A549 (cell line): ENCODE data around the gene LRRC4C. TPM values are rescaled to one million over a fixed set of nuclear protein-coding genes. Genes with fewer than 3 reads are reported as not detected.

ENCODE experiments used
- ATAC-seq, 2 experiments: fragments of 200-7000 bp in 1 of 2; fragments of >200 bp in 1 of 2; cut with Nextera tagmentation in 1 of 2; cut with Tn5 transposase in 1 of 2; 3 replicates each; pipeline versions ENCODE4 v1.8.0 to v1.9.1; 2018 to 2020; ENCODE audit warnings: mild to moderate bottlenecking in 1 of 2, moderate library complexity in 1 of 2
- CTCF ChIA-PET: fragments of 300-600 bp; sonication (Branson Sonifier 250); formaldehyde crosslinking; extraction: SDS; loops from one replicate; lab custom pipeline; 2021; ENCODE audit warnings: antibody characterized with exemption, inconsistent platforms; lab: Yijun Ruan, JAX
- POLR2A ChIA-PET: fragments of 350-600 bp; formaldehyde crosslinking; extraction: SDS; loops from one replicate; lab custom pipeline; 2021; ENCODE audit warnings: antibody characterized with exemption, inconsistent platforms; lab: Yijun Ruan, JAX
- DNase-seq, 2 experiments: peaks; one replicate each; pipeline versions ENCODE4 v3.0.0 to v3.0.0-alpha.2; 2011 to 2016; ENCODE audit warnings: low read depth in 1 of 2, low spot score in 1 of 2
- FAIRE-seq: peaks from 2 replicates; lab custom pipeline; 2011; peaks lifted over from hg19 to GRCh38; lab: Jason Lieb, UNC
- H3K27ac ChIP-seq, 2 experiments: fragments of >200 bp; sonication (Bioruptor Twin); formaldehyde crosslinking; 3 replicates each; pipeline ENCODE4 v1.5.1; 2016 to 2017
- H3K4me1 ChIP-seq: fragments of >200 bp; sonication (Bioruptor Twin); formaldehyde crosslinking; 3 replicates; pipeline ENCODE4 v1.6.1; 2016
- H3K4me2 ChIP-seq: fragments of >200 bp; sonication (Bioruptor Twin); formaldehyde crosslinking; 3 replicates; pipeline ENCODE4 v1.6.1; 2016
- H3K4me3 ChIP-seq: fragments of >200 bp; sonication (Bioruptor Twin); formaldehyde crosslinking; 3 replicates; pipeline ENCODE4 v1.5.1; 2016
- H3K9me3 ChIP-seq: fragments of >200 bp; sonication (Bioruptor Twin); formaldehyde crosslinking; 3 replicates; pipeline ENCODE4 v1.6.1; 2016
- CHD2 ChIP-seq: fragments of 150-350 bp; IDR thresholded peaks from 2 replicates; pipeline ENCODE4 v1.6.1; 2014; ENCODE audit warnings: low read length; ENCODE audit not compliant: partially characterized antibody
- CTCF ChIP-seq: fragments of >200 bp; sonication (Bioruptor Twin); formaldehyde crosslinking; IDR thresholded peaks from 3 replicates; pipeline ENCODE4 v1.5.1; 2016
- EHMT2 ChIP-seq: fragments of 200-600 bp; sonication (generic); IDR thresholded peaks from 2 replicates; pipeline ENCODE4 v1.6.1; 2016; ENCODE audit warnings: antibody characterized with exemption, low read depth, mild to moderate bottlenecking, moderate library complexity
- EP300 ChIP-seq, 2 experiments: fragments of >200 bp; sonication (Bioruptor Twin); formaldehyde crosslinking; IDR thresholded peaks; 2 replicates in 1 of 2; 3 replicates in 1 of 2; pipeline ENCODE4 v1.6.1; 2016 to 2017
- ESRRA ChIP-seq: fragments of 150-350 bp; IDR thresholded peaks from 2 replicates; pipeline ENCODE4 v1.6.1; 2014; ENCODE audit warnings: mild to moderate bottlenecking, low read length, borderline replicate concordance
- HEYL ChIP-seq: fragments of 250-450 bp; sonication (Bioruptor Pico); IDR thresholded peaks from 2 replicates; pipeline ENCODE4 v1.8.0; 2021; ENCODE audit warnings: mild to moderate bottlenecking, moderate library complexity
- HOXA7 ChIP-seq: fragments of 250-450 bp; sonication (Bioruptor Pico); IDR thresholded peaks from 2 replicates; pipeline ENCODE4 v1.5.0; 2020; ENCODE audit warnings: mild to moderate bottlenecking, moderate library complexity
- JUN ChIP-seq, 2 experiments: fragments of >200 bp; sonication (Bioruptor Twin); formaldehyde crosslinking; IDR thresholded peaks; 2 replicates in 1 of 2; 3 replicates in 1 of 2; pipeline ENCODE4 v1.6.1; 2016 to 2017
- MAFK ChIP-seq: fragments of 450-650 bp; IDR thresholded peaks from 2 replicates; pipeline ENCODE4 v1.6.1; 2014; ENCODE audit not compliant: partially characterized antibody
- MAZ ChIP-seq: fragments of 150-350 bp; IDR thresholded peaks from 2 replicates; pipeline ENCODE4 v1.6.1; 2014; ENCODE audit warnings: antibody characterized with exemption, low read depth, low read length, borderline replicate concordance
- NPAS2 ChIP-seq: fragments of 250-450 bp; sonication (Bioruptor Pico); IDR thresholded peaks from 2 replicates; pipeline ENCODE4 v1.8.0; 2022; ENCODE audit warnings: mild to moderate bottlenecking, moderate library complexity, borderline replicate concordance
- NR3C1 ChIP-seq: fragments of >200 bp; sonication (Bioruptor Twin); formaldehyde crosslinking; IDR thresholded peaks from 3 replicates; pipeline ENCODE4 v1.6.1; 2017
- RAD21 ChIP-seq, 2 experiments: fragments of >200 bp in 1 of 2; sonication (Bioruptor Twin) in 1 of 2; formaldehyde crosslinking in 1 of 2; IDR thresholded peaks in 1 of 2; conservative IDR thresholded peaks in 1 of 2; 2 replicates in 1 of 2; 3 replicates in 1 of 2; pipeline ENCODE4 v1.6.1; 2012 to 2018; ENCODE audit warnings: inconsistent platforms in 1 of 2
- RFX5 ChIP-seq: fragments of 450-650 bp; IDR thresholded peaks from 2 replicates; pipeline ENCODE4 v1.7.1; 2014; ENCODE audit warnings: antibody characterized with exemption, mild to moderate bottlenecking, moderate library complexity
- SREBF2 ChIP-seq: fragments of 450-650 bp; IDR thresholded peaks from 2 replicates; pipeline ENCODE4 v1.6.1; 2014; ENCODE audit warnings: mild to moderate bottlenecking, moderate library complexity
- TP53 ChIP-seq: fragments of 250-450 bp; sonication (Bioruptor Pico); IDR thresholded peaks from 2 replicates; pipeline ENCODE4 v1.5.0; 2021; ENCODE audit warnings: mild to moderate bottlenecking, moderate library complexity
- ZC3H11A ChIP-seq: fragments of 450-650 bp; IDR thresholded peaks from 2 replicates; pipeline ENCODE4 v1.6.1; 2014; ENCODE audit warnings: antibody characterized with exemption, mild to moderate bottlenecking
- WGBS: methylation state at CpG from one replicate; pipeline ENCODE4 v1.1.6; 2017; ENCODE audit errors: missing lambda C conversion rate; 5-methylcytosine and 5-hydroxymethylcytosine counted together
- polyA plus RNA-seq, 4 experiments: library from polyadenylated mRNA; depleted of rRNA in 3 of 4; stranded (reverse); fragments of >200 nt; fragmentation: RNase III in 1 of 4; extraction: RNeasy Plus Mini Kit Qiagen cat#74134 plus additional on column Dnase treatment in 1 of 4; gene quantifications; 2 replicates in 3 of 4; 3 replicates in 1 of 4; pipeline ENCODE4 v1.2.3, GENCODE V29; 2011 to 2017
- TF ChIP-seq, protein P1 (sequence below): IDR thresholded peaks from 2 replicates; pipeline ENCODE4 v1.6.1; 2012
- TF ChIP-seq, protein P2 (sequence below): fragments of 450-650 bp; IDR thresholded peaks from 2 replicates; pipeline ENCODE4 v1.6.1; 2014; ENCODE audit warnings: antibody characterized with exemption
- TF ChIP-seq, protein P3 (sequence below): IDR thresholded peaks from 2 replicates; pipeline ENCODE4 v1.6.1; 2012; ENCODE audit warnings: low read depth, borderline replicate concordance
- TF ChIP-seq, protein P4 (sequence below): fragments of 150-350 bp; IDR thresholded peaks from 2 replicates; pipeline ENCODE4 v1.6.1; 2014; ENCODE audit warnings: low read depth, mild to moderate bottlenecking, low read length

The LRRC4C gene
- polyA plus RNA-seq, 2 of the 4 experiments (the other 2 are of a cell fraction) = not detected

DNA sequence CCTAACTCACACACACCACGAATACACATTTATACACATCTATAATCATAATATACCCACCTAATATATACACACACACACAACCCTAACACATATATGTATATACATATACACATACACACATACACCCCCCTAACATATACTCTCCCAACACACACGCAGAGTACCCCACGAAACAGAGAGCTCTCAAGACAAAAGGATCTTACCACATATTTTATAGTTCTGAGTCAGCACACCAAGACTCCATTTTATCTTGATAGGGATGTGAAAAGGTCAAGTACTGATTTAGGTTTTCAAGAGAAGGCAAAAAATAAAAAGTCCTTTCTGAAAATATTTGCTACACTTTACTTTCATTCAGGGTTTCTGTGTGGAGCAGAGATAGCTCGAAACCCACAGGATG lies 1207.2 kb downstream of the LRRC4C start:
- no peak for FAIRE-seq

DNA sequence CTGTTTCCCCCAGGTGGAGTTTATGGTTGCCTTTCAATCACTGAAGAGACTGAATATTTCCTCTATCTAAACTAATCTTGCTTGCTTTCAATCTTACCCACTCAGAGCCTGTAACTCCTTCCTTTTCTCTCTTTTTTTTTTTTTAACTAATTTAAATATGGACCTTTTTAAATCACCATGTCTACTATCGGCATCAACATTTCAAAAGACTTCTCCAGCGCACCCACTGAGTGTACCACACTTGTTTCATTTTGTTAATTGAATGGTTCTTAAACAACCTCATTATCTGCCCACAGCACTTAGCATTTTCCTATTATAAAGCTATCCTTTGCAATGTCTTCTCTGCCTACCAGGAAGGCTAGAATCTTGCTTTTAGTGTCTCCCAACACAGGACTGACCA lies 1212.5 kb downstream of the LRRC4C start:
- FAIRE-seq (no peak), DNase-seq (no peak), ATAC-seq (no peak)
- H3K27ac ChIP-seq = no peak overlapping the region
- H3K9me3 ChIP-seq = no peaks in the 10 kb centered on the region
- WGBS = 38% methylated on average over 2 of the region's 2 CpGs
- no peak for TF ChIP-seq SREBF2
- no peak for TF ChIP-seq NR3C1
- H3K4me2 ChIP-seq = no peak overlapping the region
- no peak overlapping the region for H3K4me3 ChIP-seq
- no peaks in the 10 kb centered on the region for H3K4me1 ChIP-seq
- ChIA-PET POLR2A (no interaction called here), CTCF (no interaction called here)

More for the DNA sequence above, 1207.2 kb downstream of the LRRC4C start:
- H3K4me3 ChIP-seq = no peak overlapping the region
- ChIA-PET CTCF (no interaction called here), POLR2A (no interaction called here)
- DNase-seq (no peak), ATAC-seq (no peak)
- no peak overlapping the region for H3K4me2 ChIP-seq
- 0% methylated on average over 4 of the region's 4 CpGs for WGBS
- H3K9me3 ChIP-seq = no peaks in the 10 kb centered on the region
- no peaks in the 10 kb centered on the region for H3K4me1 ChIP-seq
- no peak for TF ChIP-seq ZC3H11A
- TF ChIP-seq RAD21 (conservative IDR thresholded peaks at IDR 0.05 in 1 of 2, IDR thresholded peaks at IDR 0.05 in 1 of 2) = no peak
- TF ChIP-seq ESRRA = no peak
- no peak for TF ChIP-seq JUN (IDR thresholded peaks at IDR 0.05)
- H3K27ac ChIP-seq = no peak overlapping the region

DNA sequence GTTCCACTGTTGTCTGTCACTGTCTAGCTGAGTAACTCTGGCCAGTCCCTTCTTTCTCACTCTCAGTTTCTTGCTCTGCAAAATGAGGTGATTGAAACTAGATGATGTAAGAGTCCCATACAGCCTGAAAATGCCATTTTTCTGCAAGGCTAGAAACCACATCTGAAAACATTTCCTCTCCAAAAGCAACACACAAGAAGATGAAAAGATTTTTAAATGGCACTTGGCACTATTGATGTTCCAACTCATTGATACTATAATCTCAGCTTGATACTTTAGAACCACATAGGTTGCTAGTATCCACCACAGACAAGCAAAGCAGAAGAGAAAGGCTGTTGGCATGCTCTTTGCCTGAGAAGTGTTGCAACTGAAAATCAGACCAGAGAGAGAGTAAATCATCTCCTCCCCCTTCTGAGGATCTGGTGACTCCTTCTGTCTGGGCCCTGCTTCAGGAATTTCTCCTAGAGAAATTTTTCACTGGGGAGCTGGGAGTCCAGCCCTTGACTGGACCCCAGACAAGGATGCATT lies 1217.9 kb downstream of the LRRC4C start:
- no peak overlapping the region for H3K27ac ChIP-seq
- DNase-seq = no peak
- ChIA-PET CTCF (interaction anchor here (0.8 kb wide), 1 partner anchor 308 kb away, joined by 3 read pairs; no protein-coding TSS in a partner anchor), POLR2A (no interaction called here)
- FAIRE-seq = no peak
- no peaks in the 10 kb centered on the region for H3K9me3 ChIP-seq
- H3K4me1 ChIP-seq = no peaks in the 10 kb centered on the region
- TF ChIP-seq NPAS2 (CRISPR knock-in tag) = no peak
- TF ChIP-seq, protein P1, sequence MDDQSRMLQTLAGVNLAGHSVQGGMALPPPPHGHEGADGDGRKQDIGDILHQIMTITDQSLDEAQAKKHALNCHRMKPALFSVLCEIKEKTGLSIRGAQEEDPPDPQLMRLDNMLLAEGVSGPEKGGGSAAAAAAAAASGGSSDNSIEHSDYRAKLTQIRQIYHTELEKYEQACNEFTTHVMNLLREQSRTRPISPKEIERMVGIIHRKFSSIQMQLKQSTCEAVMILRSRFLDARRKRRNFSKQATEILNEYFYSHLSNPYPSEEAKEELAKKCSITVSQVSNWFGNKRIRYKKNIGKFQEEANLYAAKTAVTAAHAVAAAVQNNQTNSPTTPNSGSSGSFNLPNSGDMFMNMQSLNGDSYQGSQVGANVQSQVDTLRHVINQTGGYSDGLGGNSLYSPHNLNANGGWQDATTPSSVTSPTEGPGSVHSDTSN = no peak
- TF ChIP-seq SREBF2 = no peak
- no peak for ATAC-seq
- no peak overlapping the region for H3K4me3 ChIP-seq
- H3K4me2 ChIP-seq = no peak overlapping the region

- CTCF ChIA-PET = no interaction called here
- POLR2A ChIA-PET = no interaction called here
- H3K4me2 ChIP-seq = no peak overlapping the region
- H3K27ac ChIP-seq = no peak overlapping the region
- DNase-seq (no peak), FAIRE-seq (no peak), ATAC-seq (no peak)
- H3K4me1 ChIP-seq = no peaks in the 10 kb centered on the region
- TF ChIP-seq TP53 (CRISPR knock-in tag) (no peak), HEYL (CRISPR knock-in tag) (no peak), MAFK (no peak), NR3C1 (no peak), MAZ (no peak)
- TF ChIP-seq, protein P2, sequence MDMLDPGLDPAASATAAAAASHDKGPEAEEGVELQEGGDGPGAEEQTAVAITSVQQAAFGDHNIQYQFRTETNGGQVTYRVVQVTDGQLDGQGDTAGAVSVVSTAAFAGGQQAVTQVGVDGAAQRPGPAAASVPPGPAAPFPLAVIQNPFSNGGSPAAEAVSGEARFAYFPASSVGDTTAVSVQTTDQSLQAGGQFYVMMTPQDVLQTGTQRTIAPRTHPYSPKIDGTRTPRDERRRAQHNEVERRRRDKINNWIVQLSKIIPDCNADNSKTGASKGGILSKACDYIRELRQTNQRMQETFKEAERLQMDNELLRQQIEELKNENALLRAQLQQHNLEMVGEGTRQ = no peak
- TF ChIP-seq, protein P3, sequence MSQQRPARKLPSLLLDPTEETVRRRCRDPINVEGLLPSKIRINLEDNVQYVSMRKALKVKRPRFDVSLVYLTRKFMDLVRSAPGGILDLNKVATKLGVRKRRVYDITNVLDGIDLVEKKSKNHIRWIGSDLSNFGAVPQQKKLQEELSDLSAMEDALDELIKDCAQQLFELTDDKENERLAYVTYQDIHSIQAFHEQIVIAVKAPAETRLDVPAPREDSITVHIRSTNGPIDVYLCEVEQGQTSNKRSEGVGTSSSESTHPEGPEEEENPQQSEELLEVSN = no peak
- no peak overlapping the region for H3K4me3 ChIP-seq
- no peaks in the 10 kb centered on the region for H3K9me3 ChIP-seq
- WGBS = 73% methylated on average over 2 of the region's 2 CpGs
These were observed 1219.2 kb downstream of the LRRC4C start for GRCh38 chr11:40240284-40240683.

GRCh38 chr11:40236526-40236925 lies 1222.9 kb downstream of the LRRC4C start:
- DNase-seq (no peak), FAIRE-seq (no peak), ATAC-seq (no peak)
- POLR2A ChIA-PET = no interaction called here
- no peak overlapping the region for H3K4me2 ChIP-seq
- H3K27ac ChIP-seq = no peak overlapping the region
- H3K4me1 ChIP-seq = no peaks in the 10 kb centered on the region
- 0% methylated on average over 3 of the region's 3 CpGs for WGBS
- CTCF ChIA-PET = no interaction called here
- no peaks in the 10 kb centered on the region for H3K9me3 ChIP-seq
- H3K4me3 ChIP-seq = no peak overlapping the region
- no peak for TF ChIP-seq RFX5
- no peak for TF ChIP-seq EHMT2
- no peak for TF ChIP-seq CTCF
- TF ChIP-seq HOXA7 = no peak
- TF ChIP-seq MAZ = no peak
- no peak for TF ChIP-seq EP300 (IDR thresholded peaks at IDR 0.05)
- TF ChIP-seq, protein P4, sequence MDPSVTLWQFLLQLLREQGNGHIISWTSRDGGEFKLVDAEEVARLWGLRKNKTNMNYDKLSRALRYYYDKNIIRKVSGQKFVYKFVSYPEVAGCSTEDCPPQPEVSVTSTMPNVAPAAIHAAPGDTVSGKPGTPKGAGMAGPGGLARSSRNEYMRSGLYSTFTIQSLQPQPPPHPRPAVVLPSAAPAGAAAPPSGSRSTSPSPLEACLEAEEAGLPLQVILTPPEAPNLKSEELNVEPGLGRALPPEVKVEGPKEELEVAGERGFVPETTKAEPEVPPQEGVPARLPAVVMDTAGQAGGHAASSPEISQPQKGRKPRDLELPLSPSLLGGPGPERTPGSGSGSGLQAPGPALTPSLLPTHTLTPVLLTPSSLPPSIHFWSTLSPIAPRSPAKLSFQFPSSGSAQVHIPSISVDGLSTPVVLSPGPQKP = no peak
- no peak for TF ChIP-seq CHD2
